HG02981 (cell line): ENCODE results near the gene CNIH3.
A peak's percentile ranks its signal among the peaks of the same experiment; 100 is the strongest.
"Not testable (repeated sequence)": the region's sequence is repeated elsewhere in the genome, so short reads cannot be mapped to it uniquely, and the experiment has no call there.

Experiments used
- ATAC-seq: cut with Tn5 transposase; IDR thresholded peaks from one replicate; pipeline ENCODE4 v1.9.1; 2021; ENCODE audit warnings: mild to moderate bottlenecking, moderate library complexity; ENCODE audit not compliant: unreplicated experiment

Gene CNIH3

GRCh38 chr1:224683936-224684335, 67.8 kb downstream of the CNIH3 start:
- no peak for ATAC-seq

- no peak for ATAC-seq
Observed at GRCh38 chr1:224684979-224685425, 68.9 kb downstream of the CNIH3 start.

GRCh38 chr1:224686140-224686539, 70.0 kb downstream of the CNIH3 start:
- ATAC-seq = not testable (repeated sequence)

GRCh38 chr1:224687465-224687864, 71.3 kb downstream of the CNIH3 start:
- ATAC-seq = no peak

- ATAC-seq = no peak
Observed at GRCh38 chr1:224689374-224689773, 73.3 kb downstream of the CNIH3 start.

GRCh38 chr1:224690576-224690975, 74.5 kb downstream of the CNIH3 start:
- ATAC-seq = no peak

- ATAC-seq = no peak
Observed at GRCh38 chr1:224691148-224691925, 75.2 kb downstream of the CNIH3 start.

- no peak for ATAC-seq
Observed at GRCh38 chr1:224694969-224695368, 78.9 kb downstream of the CNIH3 start.

- no peak for ATAC-seq
Observed at GRCh38 chr1:224696021-224696420, 79.9 kb downstream of the CNIH3 start.

GRCh38 chr1:224696891-224697765, 81.0 kb downstream of the CNIH3 start:
- no peak for ATAC-seq

GRCh38 chr1:224698015-224698451, 81.9 kb downstream of the CNIH3 start:
- ATAC-seq = no peak

- peak; percentile 56 for ATAC-seq
Observed at GRCh38 chr1:224700918-224701531, 84.9 kb downstream of the CNIH3 start.

GRCh38 chr1:224703702-224704101, 87.6 kb downstream of the CNIH3 start:
- ATAC-seq = no peak

GRCh38 chr1:224704107-224704735, 88.1 kb downstream of the CNIH3 start:
- ATAC-seq = no peak

GRCh38 chr1:224705578-224705977, 89.5 kb downstream of the CNIH3 start:
- no peak for ATAC-seq

GRCh38 chr1:224707843-224708725, 92.0 kb downstream of the CNIH3 start:
- ATAC-seq = no peak

- ATAC-seq = no peak
Observed at GRCh38 chr1:224710196-224710595, 94.1 kb downstream of the CNIH3 start.

- ATAC-seq = not testable (repeated sequence)
Observed at GRCh38 chr1:224711231-224711756, 95.2 kb downstream of the CNIH3 start.

- ATAC-seq = no peak
Observed at GRCh38 chr1:224711876-224712275, 95.8 kb downstream of the CNIH3 start.

GRCh38 chr1:224713228-224713627, 97.1 kb downstream of the CNIH3 start:
- ATAC-seq = no peak
